Neural cell (in vitro differentiated cells): ENCODE measurements around the gene RBM20. TPM values are rescaled to one million over a fixed set of nuclear protein-coding genes. Genes with fewer than 3 reads are reported as not detected.

Experiments used
- H2AFZ ChIP-seq: fragments of 200-600, 300-800 bp; sonication (generic), shearing (Covaris generic); 2 replicates; pipeline ENCODE4 v1.6.0; 2014; ENCODE audit warnings: low read depth, mild to moderate bottlenecking, antibody characterized with exemption, low read length, moderate library complexity
- H3F3A ChIP-seq: fragments of 200-600 bp; shearing (Covaris generic); 2 replicates; pipeline ENCODE4 v1.6.1; 2016; ENCODE audit warnings: mild to moderate bottlenecking, moderate library complexity, mixed read lengths, antibody characterized with exemption, low read length; ENCODE audit not compliant: insufficient read depth, poor library complexity, severe bottlenecking
- H3K27ac ChIP-seq: fragments of 200-600, 300-800 bp; sonication (generic), shearing (Covaris generic); 2 replicates; pipeline ENCODE4 v1.5.1; 2014; ENCODE audit warnings: mild to moderate bottlenecking, low read length, moderate library complexity
- H3K27me3 ChIP-seq: fragments of 300-800, 200-600 bp; sonication (generic), shearing (Covaris generic); 2 replicates; pipeline ENCODE4 v1.6.0; 2014; ENCODE audit warnings: mild to moderate bottlenecking, low read depth, low read length, moderate library complexity; ENCODE audit not compliant: insufficient read depth
- H3K36me3 ChIP-seq: fragments of 300-800, 200-600 bp; sonication (generic), shearing (Covaris generic); 2 replicates; pipeline ENCODE4 v1.5.1; 2014; ENCODE audit warnings: mild to moderate bottlenecking, antibody characterized with exemption, low read length, moderate library complexity; ENCODE audit not compliant: insufficient read depth
- H3K4me2 ChIP-seq: fragments of 300-800, 200-600 bp; sonication (generic), shearing (Covaris generic); 2 replicates; pipeline ENCODE4 v1.6.0; 2014; ENCODE audit warnings: mild to moderate bottlenecking, low read length
- H3K4me3 ChIP-seq: fragments of 300-800, 200-600 bp; sonication (generic), shearing (Covaris generic); 2 replicates; pipeline ENCODE4 v1.5.1; 2014; ENCODE audit warnings: mild to moderate bottlenecking, low read length, moderate library complexity
- H3K79me2 ChIP-seq: fragments of 200-600 bp; shearing (Covaris generic); replicated peaks from 2 replicates; pipeline ENCODE4 v1.6.0; 2014; ENCODE audit warnings: mild to moderate bottlenecking, low read length, moderate library complexity; ENCODE audit not compliant: insufficient read depth
- H3K9ac ChIP-seq: fragments of 300-800, 200-600 bp; sonication (generic), shearing (Covaris generic); 2 replicates; pipeline ENCODE4 v1.6.1; 2016; ENCODE audit warnings: mild to moderate bottlenecking, low read length, mixed read lengths
- H3K9me2 ChIP-seq: fragments of 200-600 bp; shearing (Covaris generic); 2 replicates; pipeline ENCODE4 v1.6.1; 2016; ENCODE audit warnings: mild to moderate bottlenecking, low read length, mixed read lengths; ENCODE audit not compliant: insufficient read depth
- H3K9me3 ChIP-seq: fragments of 200-600, 300-800 bp; sonication (generic), shearing (Covaris generic); 2 replicates; pipeline ENCODE4 v1.6.1; 2016; ENCODE audit warnings: mild to moderate bottlenecking, mixed run types, low read length, moderate library complexity, mixed read lengths
- H4K20me1 ChIP-seq: fragments of 200-600 bp; shearing (Covaris generic); 2 replicates; pipeline ENCODE4 v1.6.1; 2016; ENCODE audit warnings: mild to moderate bottlenecking, mixed run types; ENCODE audit not compliant: insufficient read depth
- EP300 ChIP-seq: fragments of 450-650 bp; conservative IDR thresholded peaks from 2 replicates; pipeline ENCODE4 v1.6.1; 2014; ENCODE audit warnings: antibody characterized with exemption, mild to moderate bottlenecking, moderate library complexity; ENCODE audit not compliant: poor library complexity, severe bottlenecking
- EZH2 ChIP-seq: fragments of 200-600, 300-800 bp; shearing (Covaris generic), sonication (generic); IDR thresholded peaks from 2 replicates; pipeline ENCODE4 v1.6.1; 2014; ENCODE audit warnings: antibody characterized with exemption, low read length, borderline replicate concordance, mild to moderate bottlenecking; ENCODE audit not compliant: insufficient read depth, poor library complexity, severe bottlenecking
- MXI1 ChIP-seq: fragments of 450-650 bp; conservative IDR thresholded peaks from 2 replicates; pipeline ENCODE4 v1.6.1; 2014; ENCODE audit warnings: antibody characterized with exemption, mild to moderate bottlenecking; ENCODE audit not compliant: poor library complexity, severe bottlenecking
- POLR2AphosphoS5 ChIP-seq: IDR thresholded peaks from 2 replicates; pipeline ENCODE4 v1.6.1; 2012
- RAD21 ChIP-seq: fragments of 450-650 bp; conservative IDR thresholded peaks from 2 replicates; pipeline ENCODE4 v1.6.1; 2014; ENCODE audit warnings: antibody characterized with exemption, mild to moderate bottlenecking, moderate library complexity
- SMC3 ChIP-seq: fragments of 450-650 bp; conservative IDR thresholded peaks from 2 replicates; pipeline ENCODE4 v1.6.1; 2014; ENCODE audit warnings: antibody characterized with exemption, mild to moderate bottlenecking, moderate library complexity; ENCODE audit not compliant: poor library complexity
- TAF1 ChIP-seq: IDR thresholded peaks from 2 replicates; pipeline ENCODE4 v1.6.1; 2012; ENCODE audit warnings: low read depth
- polyA plus RNA-seq: library from polyadenylated mRNA; depleted of rRNA; stranded (reverse); fragments of >200 nt; gene quantifications from 2 replicates; pipeline ENCODE4 v1.2.3, GENCODE V29; 2014
- TF ChIP-seq, protein P1 (sequence below): IDR thresholded peaks from 2 replicates; pipeline ENCODE4 v1.6.1; 2012; ENCODE audit warnings: borderline replicate concordance
- TF ChIP-seq, protein P2 (sequence below): fragments of 450-650 bp; IDR thresholded peaks from 2 replicates; pipeline ENCODE4 v1.5.1; 2014; ENCODE audit warnings: antibody characterized with exemption, mild to moderate bottlenecking, moderate library complexity; ENCODE audit not compliant: poor library complexity, severe bottlenecking

Gene RBM20
- polyA plus RNA-seq, 1 donor from 2014 or later, result 0.07 TPM

DNA sequence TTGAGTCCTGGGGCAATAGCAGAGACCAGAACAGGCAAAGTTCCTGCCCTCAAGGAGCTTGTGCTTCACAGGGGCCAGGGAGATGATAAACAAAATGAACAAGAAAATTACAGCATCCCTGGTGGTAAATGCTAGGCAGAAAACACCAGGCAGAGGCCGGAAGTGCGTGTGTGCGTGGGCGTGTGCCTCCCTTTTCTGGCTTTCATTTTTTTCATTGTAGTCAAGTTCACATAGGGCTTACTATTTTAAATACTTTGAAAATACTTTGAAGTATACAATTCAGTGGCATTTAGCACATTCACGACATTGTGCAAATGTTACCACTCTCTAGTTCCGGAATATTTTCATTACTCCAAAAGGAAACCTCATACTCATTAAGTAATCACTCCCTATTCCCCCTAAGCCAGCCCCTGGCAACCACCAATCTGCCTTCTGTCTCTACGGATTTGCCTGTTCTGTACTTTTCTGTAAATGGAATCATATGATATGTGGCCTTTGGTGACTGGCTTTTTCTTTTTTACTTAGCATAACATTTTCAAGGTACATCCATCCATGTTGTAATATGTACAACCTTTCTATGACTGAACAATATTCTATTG lies 139.5 kb downstream of the RBM20 start:
- H3K9me2 ChIP-seq, result no peaks in the 10 kb centered on the region
- TF ChIP-seq, protein P1, sequence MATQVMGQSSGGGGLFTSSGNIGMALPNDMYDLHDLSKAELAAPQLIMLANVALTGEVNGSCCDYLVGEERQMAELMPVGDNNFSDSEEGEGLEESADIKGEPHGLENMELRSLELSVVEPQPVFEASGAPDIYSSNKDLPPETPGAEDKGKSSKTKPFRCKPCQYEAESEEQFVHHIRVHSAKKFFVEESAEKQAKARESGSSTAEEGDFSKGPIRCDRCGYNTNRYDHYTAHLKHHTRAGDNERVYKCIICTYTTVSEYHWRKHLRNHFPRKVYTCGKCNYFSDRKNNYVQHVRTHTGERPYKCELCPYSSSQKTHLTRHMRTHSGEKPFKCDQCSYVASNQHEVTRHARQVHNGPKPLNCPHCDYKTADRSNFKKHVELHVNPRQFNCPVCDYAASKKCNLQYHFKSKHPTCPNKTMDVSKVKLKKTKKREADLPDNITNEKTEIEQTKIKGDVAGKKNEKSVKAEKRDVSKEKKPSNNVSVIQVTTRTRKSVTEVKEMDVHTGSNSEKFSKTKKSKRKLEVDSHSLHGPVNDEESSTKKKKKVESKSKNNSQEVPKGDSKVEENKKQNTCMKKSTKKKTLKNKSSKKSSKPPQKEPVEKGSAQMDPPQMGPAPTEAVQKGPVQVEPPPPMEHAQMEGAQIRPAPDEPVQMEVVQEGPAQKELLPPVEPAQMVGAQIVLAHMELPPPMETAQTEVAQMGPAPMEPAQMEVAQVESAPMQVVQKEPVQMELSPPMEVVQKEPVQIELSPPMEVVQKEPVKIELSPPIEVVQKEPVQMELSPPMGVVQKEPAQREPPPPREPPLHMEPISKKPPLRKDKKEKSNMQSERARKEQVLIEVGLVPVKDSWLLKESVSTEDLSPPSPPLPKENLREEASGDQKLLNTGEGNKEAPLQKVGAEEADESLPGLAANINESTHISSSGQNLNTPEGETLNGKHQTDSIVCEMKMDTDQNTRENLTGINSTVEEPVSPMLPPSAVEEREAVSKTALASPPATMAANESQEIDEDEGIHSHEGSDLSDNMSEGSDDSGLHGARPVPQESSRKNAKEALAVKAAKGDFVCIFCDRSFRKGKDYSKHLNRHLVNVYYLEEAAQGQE, result no peak
- TF ChIP-seq MXI1, result no peak
- TF ChIP-seq, protein P2, sequence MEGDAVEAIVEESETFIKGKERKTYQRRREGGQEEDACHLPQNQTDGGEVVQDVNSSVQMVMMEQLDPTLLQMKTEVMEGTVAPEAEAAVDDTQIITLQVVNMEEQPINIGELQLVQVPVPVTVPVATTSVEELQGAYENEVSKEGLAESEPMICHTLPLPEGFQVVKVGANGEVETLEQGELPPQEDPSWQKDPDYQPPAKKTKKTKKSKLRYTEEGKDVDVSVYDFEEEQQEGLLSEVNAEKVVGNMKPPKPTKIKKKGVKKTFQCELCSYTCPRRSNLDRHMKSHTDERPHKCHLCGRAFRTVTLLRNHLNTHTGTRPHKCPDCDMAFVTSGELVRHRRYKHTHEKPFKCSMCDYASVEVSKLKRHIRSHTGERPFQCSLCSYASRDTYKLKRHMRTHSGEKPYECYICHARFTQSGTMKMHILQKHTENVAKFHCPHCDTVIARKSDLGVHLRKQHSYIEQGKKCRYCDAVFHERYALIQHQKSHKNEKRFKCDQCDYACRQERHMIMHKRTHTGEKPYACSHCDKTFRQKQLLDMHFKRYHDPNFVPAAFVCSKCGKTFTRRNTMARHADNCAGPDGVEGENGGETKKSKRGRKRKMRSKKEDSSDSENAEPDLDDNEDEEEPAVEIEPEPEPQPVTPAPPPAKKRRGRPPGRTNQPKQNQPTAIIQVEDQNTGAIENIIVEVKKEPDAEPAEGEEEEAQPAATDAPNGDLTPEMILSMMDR, result no peak

DNA sequence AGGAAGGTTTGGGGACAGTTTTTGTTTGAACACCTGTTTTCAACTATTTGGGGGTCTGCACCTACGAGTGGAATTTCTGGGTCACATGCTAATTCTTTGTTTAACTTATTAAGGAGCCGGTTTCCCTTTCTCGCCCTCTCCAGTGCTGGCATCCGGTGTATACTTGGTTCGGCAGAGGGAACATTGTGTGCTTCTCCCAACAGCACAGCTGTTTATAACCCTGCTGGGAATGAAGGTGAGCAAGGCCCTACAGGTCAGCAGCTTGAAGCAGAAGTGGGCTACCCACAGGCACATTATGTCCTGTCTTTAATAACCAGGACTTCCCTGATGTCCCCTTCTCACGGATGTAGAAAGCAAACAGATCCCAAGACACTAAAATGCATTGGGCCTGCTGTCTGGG lies 140.1 kb downstream of the RBM20 start:
- Histone ChIP-seq H3K36me3 (no peaks in the 10 kb centered on the region), H3K27me3 (no peaks in the 10 kb centered on the region), H2AFZ (no peak overlapping the region), H3K4me3 (no peak overlapping the region), H4K20me1 (no peaks in the 10 kb centered on the region), H3K9me3 (no peaks in the 10 kb centered on the region), H3K79me2 (no peaks in the 10 kb centered on the region), H3K4me2 (no peak overlapping the region), H3K27ac (no peak overlapping the region), H3F3A (no peaks in the 10 kb centered on the region), H3K9me2 (no peaks in the 10 kb centered on the region), H3K9ac (no peak overlapping the region)
- no peak for TF ChIP-seq MXI1
- TF ChIP-seq, protein P2, result no peak
- no peak for TF ChIP-seq EZH2
- TF ChIP-seq POLR2AphosphoS5, result no peak
- no peak for TF ChIP-seq EP300
- no peak for TF ChIP-seq TAF1
- no peak for TF ChIP-seq SMC3
- TF ChIP-seq RAD21, result no peak
- TF ChIP-seq, protein P1, result no peak

More for the DNA sequence above, 139.5 kb downstream of the RBM20 start:
- Histone ChIP-seq H3K4me2 (no peak overlapping the region), H2AFZ (no peak overlapping the region), H4K20me1 (no peaks in the 10 kb centered on the region), H3K4me3 (no peak overlapping the region), H3K36me3 (no peaks in the 10 kb centered on the region), H3K79me2 (no peaks in the 10 kb centered on the region), H3F3A (no peaks in the 10 kb centered on the region), H3K9ac (no peak overlapping the region), H3K9me3 (no peaks in the 10 kb centered on the region), H3K27me3 (no peaks in the 10 kb centered on the region), H3K27ac (no peak overlapping the region)
